IMR-90 (cell line): ENCODE results near the gene ACSL3. TPM values are rescaled to one million over a fixed set of nuclear protein-coding genes. Genes with fewer than 3 reads are reported as not detected.
A peak's percentile ranks its signal among the peaks of the same experiment; 100 is the strongest.

Source experiments
- ATAC-seq: fragments of 200-7000 bp; cut with Tn5 transposase; 2 replicates; pipeline ENCODE4 v1.9.1; 2020; ENCODE audit warnings: low read depth, mild to moderate bottlenecking, moderate library complexity
- Bru-seq: library from RNA; stranded (reverse); fragments of 400-500 nt; gene quantifications from one replicate; lab custom pipeline; 2021; lab: Mats Ljungman, UMichigan
- BruChase-seq, 2 experiments: library from RNA; stranded (reverse); fragments of 400-500 nt; gene quantifications; one replicate each; lab custom pipeline; 2021; lab: Mats Ljungman, UMichigan
- BruUV-seq: library from RNA; stranded (reverse); fragments of 400-500 nt; replicated peaks from 2 replicates; lab custom pipeline; 2021; lab: Mats Ljungman, UMichigan
- CTCF ChIA-PET: fragments of 300-600 bp; formaldehyde crosslinking; extraction: SDS; loops from one replicate; lab custom pipeline; 2021; ENCODE audit warnings: antibody characterized with exemption; lab: Yijun Ruan, JAX
- POLR2A ChIA-PET: fragments of 300-600 bp; sonication (Branson Sonifier 250); formaldehyde crosslinking; loops from one replicate; lab custom pipeline; 2022; ENCODE audit warnings: antibody characterized with exemption; ENCODE audit not compliant: unreplicated experiment; lab: Charles Lee
- DNase-seq: peaks from one replicate; pipeline ENCODE4 v3.0.0; 2013
- H2AFZ ChIP-seq: replicated peaks from 2 replicates; pipeline ENCODE3; 2013; ENCODE audit warnings: low read length, mild to moderate bottlenecking; ENCODE audit not compliant: poor library complexity
- H2AK5ac ChIP-seq: 2 replicates; pipeline ENCODE4 v1.6.1; 2013; ENCODE audit warnings: low read depth, low read length, inconsistent platforms
- H2AK9ac ChIP-seq: replicated peaks from 2 replicates; pipeline ENCODE3; 2013; ENCODE audit warnings: mild to moderate bottlenecking, low read depth, low read length, moderate library complexity; ENCODE audit not compliant: poor library complexity
- H2BK120ac ChIP-seq: 2 replicates; pipeline ENCODE4 v1.6.1; 2013; ENCODE audit warnings: low read depth, low read length, inconsistent platforms
- H2BK15ac ChIP-seq: 3 replicates; pipeline ENCODE4 v1.6.1; 2013; ENCODE audit warnings: low read depth, low read length, inconsistent platforms
- H2BK20ac ChIP-seq: 2 replicates; pipeline ENCODE4 v1.6.1; 2013; ENCODE audit warnings: low read depth, mild to moderate bottlenecking, inconsistent platforms, low read length, moderate library complexity
- H2BK5ac ChIP-seq: 2 replicates; pipeline ENCODE4 v1.6.1; 2013; ENCODE audit warnings: mild to moderate bottlenecking, low read depth, low read length, inconsistent platforms; ENCODE audit not compliant: poor library complexity, severe bottlenecking
- H3K14ac ChIP-seq: replicated peaks from 2 replicates; pipeline ENCODE4 v1.6.1; 2013; ENCODE audit warnings: low read depth, low read length, inconsistent platforms
- H3K18ac ChIP-seq: 2 replicates; pipeline ENCODE4 v1.6.1; 2013; ENCODE audit warnings: low read depth, low read length, control low read depth
- H3K23ac ChIP-seq: 2 replicates; pipeline ENCODE4 v1.6.1; 2013; ENCODE audit warnings: low read depth, low read length, inconsistent platforms
- H3K27ac ChIP-seq: 2 replicates; pipeline ENCODE4 v1.5.1; 2013; ENCODE audit warnings: mild to moderate bottlenecking, control low read depth, low read length; ENCODE audit not compliant: insufficient read depth
- H3K27me3 ChIP-seq: 2 replicates; pipeline ENCODE4 v1.6.1; 2013; ENCODE audit warnings: low read length; ENCODE audit not compliant: control insufficient read depth, insufficient read depth
- H3K36me3 ChIP-seq: 2 replicates; pipeline ENCODE4 v1.6.1; 2013; ENCODE audit warnings: low read length, mixed read lengths; ENCODE audit not compliant: control insufficient read depth, insufficient read depth
- H3K4ac ChIP-seq: 2 replicates; pipeline ENCODE4 v1.6.1; 2013; ENCODE audit warnings: low read depth, low read length, inconsistent platforms
- H3K4me1 ChIP-seq: 2 replicates; pipeline ENCODE4 v1.6.1; 2013; ENCODE audit warnings: low read length, mixed read lengths; ENCODE audit not compliant: control insufficient read depth, insufficient read depth
- H3K4me2 ChIP-seq: 2 replicates; pipeline ENCODE4 v1.6.1; 2013; ENCODE audit warnings: low read depth, mild to moderate bottlenecking, control low read depth, low read length, moderate library complexity
- H3K4me3 ChIP-seq: 2 replicates; pipeline ENCODE4 v1.5.1; 2013; ENCODE audit warnings: low read depth, mild to moderate bottlenecking, control low read depth, low read length, moderate library complexity; ENCODE audit not compliant: insufficient read depth
- H3K56ac ChIP-seq: 2 replicates; pipeline ENCODE4 v1.6.1; 2013; ENCODE audit warnings: low read length, inconsistent platforms; ENCODE audit not compliant: insufficient read depth; ENCODE audit errors: extremely low read depth
- H3K79me1 ChIP-seq, 2 experiments: 2 replicates each; pipeline ENCODE4 v1.6.1; 2013; ENCODE audit warnings: low read length in 2 of 2, inconsistent platforms in 1 of 2, low read depth in 1 of 2
- H3K9ac ChIP-seq: 2 replicates; pipeline ENCODE4 v1.6.1; 2013; ENCODE audit warnings: low read depth, low read length, control low read depth
- H3K9me1 ChIP-seq: 2 replicates; pipeline ENCODE4 v1.6.1; 2013; ENCODE audit warnings: low read length, inconsistent platforms; ENCODE audit not compliant: insufficient read depth
- H3K9me3 ChIP-seq: 2 replicates; pipeline ENCODE4 v1.6.1; 2013; ENCODE audit warnings: low read length; ENCODE audit not compliant: control insufficient read depth, insufficient read depth
- H4K20me1 ChIP-seq: 2 replicates; pipeline ENCODE4 v1.6.1; 2013; ENCODE audit warnings: low read length, inconsistent platforms; ENCODE audit not compliant: insufficient read depth
- H4K5ac ChIP-seq: 2 replicates; pipeline ENCODE4 v1.6.1; 2013; ENCODE audit warnings: mild to moderate bottlenecking, low read depth, low read length, control low read depth
- H4K8ac ChIP-seq, 2 experiments: 2 replicates each; pipeline ENCODE4 v1.6.1; 2013; ENCODE audit warnings: low read depth in 2 of 2, low read length in 2 of 2, control low read depth in 1 of 2, inconsistent platforms in 1 of 2
- H4K91ac ChIP-seq: 2 replicates; pipeline ENCODE4 v1.6.1; 2013; ENCODE audit warnings: low read depth, low read length, inconsistent platforms; ENCODE audit not compliant: insufficient read depth
- BHLHE40 ChIP-seq: fragments of 150-350 bp; IDR thresholded peaks from 2 replicates; pipeline ENCODE4 v1.6.1; 2016; ENCODE audit warnings: mild to moderate bottlenecking, low read depth, low read length
- CEBPB ChIP-seq: IDR thresholded peaks from 2 replicates; pipeline ENCODE4 v1.6.1; 2012; ENCODE audit warnings: low read depth, low read length, improper control_type of control experiment
- FOS ChIP-seq: fragments of 150-350 bp; IDR thresholded peaks from 2 replicates; pipeline ENCODE4 v1.6.1; 2016; ENCODE audit warnings: low read depth, low read length
- MAFK ChIP-seq: IDR thresholded peaks from 2 replicates; pipeline ENCODE4 v1.6.1; 2012; ENCODE audit warnings: low read depth, low read length, improper control_type of control experiment
- MAZ ChIP-seq: IDR thresholded peaks from 2 replicates; pipeline ENCODE4 v1.6.1; 2012; ENCODE audit warnings: low read depth, mild to moderate bottlenecking, low read length, improper control_type of control experiment, moderate library complexity, borderline replicate concordance
- MXI1 ChIP-seq: IDR thresholded peaks from 2 replicates; pipeline ENCODE4 v1.6.1; 2012; ENCODE audit warnings: low read depth, mild to moderate bottlenecking, low read length, moderate library complexity, borderline replicate concordance
- NFE2L2 ChIP-seq: fragments of 150-350 bp; IDR thresholded peaks from 2 replicates; pipeline ENCODE4 v1.6.1; 2016; ENCODE audit warnings: low read depth, mild to moderate bottlenecking, low read length
- RAD21 ChIP-seq: IDR thresholded peaks from 2 replicates; pipeline ENCODE4 v1.6.1; 2012; ENCODE audit warnings: low read length, improper control_type of control experiment
- RCOR1 ChIP-seq: IDR thresholded peaks from 2 replicates; pipeline ENCODE4 v1.6.1; 2012; ENCODE audit warnings: mild to moderate bottlenecking, low read length, improper control_type of control experiment; ENCODE audit not compliant: insufficient replicate concordance
- SMC3 ChIP-seq: fragments of 150-350 bp; IDR thresholded peaks from 2 replicates; pipeline ENCODE4 v1.6.1; 2016; ENCODE audit warnings: low read depth, mild to moderate bottlenecking, antibody characterized with exemption, low read length, moderate library complexity
- WGBS, 2 experiments: methylation state at CpG; one replicate each; pipeline versions ENCODE4 v1.1.5 to v1.1.7; 2013; ENCODE audit warnings: missing lambda C conversion rate in 2 of 2; ENCODE audit not compliant: insufficient read length in 1 of 2; ENCODE audit errors: extremely low coverage in 2 of 2; 5-methylcytosine and 5-hydroxymethylcytosine counted together
- dilution Hi-C: fragments of 300-500 bp; cut with HindIII; formaldehyde crosslinking; loops from one replicate; pipeline ENCODE4 v1.14.3; 2018; ENCODE audit warnings: low sequenced_read_pairs; ENCODE audit not compliant: unreplicated experiment
- in situ Hi-C: fragments of 300-500 bp; cut with MboI; formaldehyde crosslinking; loops from 3 replicates; pipeline ENCODE4 v1.14.3; 2019; ENCODE audit warnings: low sequenced_read_pairs, inconsistent platforms, mixed read lengths
- intact Hi-C: fragments of 100-400 bp; cut with micrococcal nuclease; formaldehyde crosslinking; loops from 2 replicates; pipeline ENCODE4 v1.10.0; 2022
- long read RNA-seq: library from polyadenylated mRNA; unstranded; transcript quantifications from one replicate; pipeline ENCODE4 v2.0.0, GENCODE V29; 2021; ENCODE audit not compliant: unreplicated experiment
- polyA plus RNA-seq, 3 experiments: library from polyadenylated mRNA; depleted of rRNA; stranded (reverse); fragments of >200 nt; gene quantifications; 2 replicates each; pipeline ENCODE4 v1.2.3, GENCODE V29; 2012; ENCODE audit warnings: low replicate concordance in 1 of 3
- total RNA-seq: library from RNA; depleted of rRNA; stranded (reverse); fragments of >200 nt; gene quantifications from 2 replicates; pipeline ENCODE4 v1.2.3, GENCODE V29; 2012; rRNA removed
- TF ChIP-seq, protein P1 (sequence below): conservative IDR thresholded peaks from 2 replicates; pipeline ENCODE4 v1.5.1; 2012; ENCODE audit warnings: mild to moderate bottlenecking, low read depth, low read length, improper control_type of control experiment
- TF ChIP-seq, protein P2 (sequence below): fragments of 150-350 bp; IDR thresholded peaks from 2 replicates; pipeline ENCODE4 v1.6.1; 2017; ENCODE audit warnings: mild to moderate bottlenecking, antibody characterized with exemption, low read length, low read depth

Gene ACSL3
- 84.2 and 96.4 TPM in 2 replicates for total RNA-seq
- 29.2 and 31.0 TPM in 2 replicates for polyA plus RNA-seq (2012; rRNA removed)
- 15.5 and 19.7 TPM in 2 replicates for polyA plus RNA-seq (2012; cell fraction: cytosol; rRNA removed)
- polyA plus RNA-seq (2012; cell fraction: nucleus; rRNA removed; ENCODE audit: low replicate concordance) = 8.8 and 31.8 TPM in 2 replicates
- Bru-seq, nascent RNA = percentile 95 among the genes with signal in this experiment
- BruChase-seq, experiment 1, labeled RNA remaining after a 6-hour chase = percentile 88 among the genes with signal in this experiment
- percentile 88 among the genes with signal in this experiment for BruChase-seq, experiment 2, labeled RNA remaining after a 2-hour chase
- long read RNA-seq, full-length matches to known transcripts = 163 of 200 reads
- long read RNA-seq, partial matches to known transcripts = 17 of 200 reads
- long read RNA-seq, other reads (novel, unspliced or antisense) = 20 of 200 reads

DNA sequence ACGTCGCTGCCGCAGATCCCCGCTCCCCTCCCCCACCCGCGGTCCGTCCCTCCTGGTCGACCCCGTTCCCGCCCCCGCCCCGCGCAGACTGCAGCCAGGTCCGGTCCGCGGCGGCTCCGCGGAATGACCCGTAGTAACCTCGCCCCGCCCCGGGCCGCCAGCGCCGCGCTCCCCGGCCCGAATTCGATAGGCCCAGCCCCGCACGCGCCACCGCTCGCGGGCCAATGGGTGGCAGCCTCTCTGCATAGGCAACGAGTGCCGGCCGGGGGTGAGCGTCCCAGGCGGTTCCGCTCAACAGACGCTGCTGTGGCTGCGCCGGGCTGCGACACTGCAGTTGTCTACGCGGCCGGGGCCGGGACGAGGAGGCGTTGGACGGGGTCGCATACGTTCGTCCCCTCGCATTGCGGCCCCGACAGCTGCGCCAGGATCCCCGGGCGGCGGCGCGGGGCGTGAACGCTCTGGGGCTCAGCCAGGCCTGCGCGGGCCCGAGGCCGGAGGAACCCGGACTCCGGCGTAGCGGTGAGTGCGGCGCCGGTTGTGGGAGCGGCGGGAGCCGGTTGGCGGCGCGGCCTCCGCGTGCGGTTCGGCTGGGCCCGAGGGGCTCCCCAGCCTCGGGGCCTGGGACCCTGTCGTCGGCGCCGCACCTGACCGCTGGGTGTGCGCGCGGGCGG, at the start of gene ACSL3:
Gene ACSL3, plus strand, starts transcription at position 297 of the 671 bp plus-strand sequence. CDS start 47,737 bp downstream, outside the sequence.
- H4K91ac ChIP-seq = peak within 1 kb of the TSS; percentile 64; the same call in 1 of the 2 replicates
- DNase-seq (peak; percentile 89), ATAC-seq (peak; percentile 97)
- peak within 1 kb of the TSS; percentile 98 for H3K4me3 ChIP-seq
- CTCF ChIA-PET = interaction anchor here (0.8 to 2.4 kb wide), 8 partner anchors 17 to 170 kb away, joined by 3 to 15 read pairs (median 6); no protein-coding TSS in a partner anchor
- peaks cover 0 to 40% of the 10 kb centered on the region in 2 experiments; a peak in 2 of 4 replicates for H3K79me1 ChIP-seq
- H3K9me1 ChIP-seq = peaks cover 8% of the 10 kb centered on the region
- peak within 1 kb of the TSS; percentile 39 for H2BK120ac ChIP-seq
- H3K36me3 ChIP-seq = no peaks in the 10 kb centered on the region
- peak within 1 kb of the TSS; percentile 95 for H2AFZ ChIP-seq
- 0% methylated on average over 65 of the region's 99 CpGs; no CpG with 5 or more reads in 1 of the 2 experiments for WGBS, 2 experiments
- H2BK20ac ChIP-seq = peak within 1 kb of the TSS; percentile 20; the same call in 1 of the 2 replicates
- intact Hi-C loops = loop anchor here (1.0 to 5.0 kb wide), 4 partner anchors 17 to 169 kb away; no protein-coding TSS in a partner anchor
- H3K4ac ChIP-seq = peak within 1 kb of the TSS; percentile 75
- dilution Hi-C loops = no loop called here
- H3K9me3 ChIP-seq = no peaks in the 10 kb centered on the region
- POLR2A ChIA-PET = interaction anchor here (0.6 kb wide), 5 partner anchors 9 to 149 kb away, joined by 3 to 8 read pairs (median 3); no protein-coding TSS in a partner anchor
- peak within 1 kb of the TSS; percentile 83; the same call in 2 of the 3 replicates for H2BK15ac ChIP-seq
- H3K14ac ChIP-seq = peak within 1 kb of the TSS; percentile 95
- no peaks in the 10 kb centered on the region for H3K27me3 ChIP-seq
- H3K23ac ChIP-seq = peak within 1 kb of the TSS; percentile 89
- no TSS peak for BruUV-seq
- H4K8ac ChIP-seq = peak within 1 kb of the TSS; percentile 23 to 39; a peak in 2 of 4 replicates
- peak within 1 kb of the TSS; percentile 94 for H3K27ac ChIP-seq
- peaks cover 44% of the 10 kb centered on the region for H4K20me1 ChIP-seq
- H2AK9ac ChIP-seq = peak within 1 kb of the TSS; percentile 95
- in situ Hi-C loops = loop anchor here (5.0 kb wide), 1 partner anchor 154 kb away; no protein-coding TSS in a partner anchor
- peak within 1 kb of the TSS; percentile 92 for H2BK5ac ChIP-seq
- peak within 1 kb of the TSS; percentile 85 for H2AK5ac ChIP-seq
- H4K5ac ChIP-seq = 0 out of 2 replicates have a peak within 1 kb of the TSS, but pooled peaks have one; percentile 1
- peaks cover 10% of the 10 kb centered on the region for H3K4me1 ChIP-seq
- peak within 1 kb of the TSS; percentile 76 for H3K18ac ChIP-seq
- H3K9ac ChIP-seq = peak within 1 kb of the TSS; percentile 97
- peak within 1 kb of the TSS; percentile 75 for H3K4me2 ChIP-seq
- peak within 1 kb of the TSS; percentile 60 for H3K56ac ChIP-seq
- no peak for TF ChIP-seq RCOR1
- no peak for TF ChIP-seq FOS
- no peak for TF ChIP-seq MAFK
- no peak; the same call in 1 of the 2 replicates for TF ChIP-seq RAD21
- TF ChIP-seq, protein P1, sequence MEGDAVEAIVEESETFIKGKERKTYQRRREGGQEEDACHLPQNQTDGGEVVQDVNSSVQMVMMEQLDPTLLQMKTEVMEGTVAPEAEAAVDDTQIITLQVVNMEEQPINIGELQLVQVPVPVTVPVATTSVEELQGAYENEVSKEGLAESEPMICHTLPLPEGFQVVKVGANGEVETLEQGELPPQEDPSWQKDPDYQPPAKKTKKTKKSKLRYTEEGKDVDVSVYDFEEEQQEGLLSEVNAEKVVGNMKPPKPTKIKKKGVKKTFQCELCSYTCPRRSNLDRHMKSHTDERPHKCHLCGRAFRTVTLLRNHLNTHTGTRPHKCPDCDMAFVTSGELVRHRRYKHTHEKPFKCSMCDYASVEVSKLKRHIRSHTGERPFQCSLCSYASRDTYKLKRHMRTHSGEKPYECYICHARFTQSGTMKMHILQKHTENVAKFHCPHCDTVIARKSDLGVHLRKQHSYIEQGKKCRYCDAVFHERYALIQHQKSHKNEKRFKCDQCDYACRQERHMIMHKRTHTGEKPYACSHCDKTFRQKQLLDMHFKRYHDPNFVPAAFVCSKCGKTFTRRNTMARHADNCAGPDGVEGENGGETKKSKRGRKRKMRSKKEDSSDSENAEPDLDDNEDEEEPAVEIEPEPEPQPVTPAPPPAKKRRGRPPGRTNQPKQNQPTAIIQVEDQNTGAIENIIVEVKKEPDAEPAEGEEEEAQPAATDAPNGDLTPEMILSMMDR = 0 out of 2 replicates have a peak, but pooled peaks have one; percentile 7
- TF ChIP-seq MAZ = peak; percentile 62; the same call in 1 of the 2 replicates
- TF ChIP-seq BHLHE40 = peak; percentile 88
- TF ChIP-seq NFE2L2 = no peak
- TF ChIP-seq CEBPB = no peak
- TF ChIP-seq MXI1 = peak; percentile 43; the same call in 1 of the 2 replicates
- TF ChIP-seq, protein P2, sequence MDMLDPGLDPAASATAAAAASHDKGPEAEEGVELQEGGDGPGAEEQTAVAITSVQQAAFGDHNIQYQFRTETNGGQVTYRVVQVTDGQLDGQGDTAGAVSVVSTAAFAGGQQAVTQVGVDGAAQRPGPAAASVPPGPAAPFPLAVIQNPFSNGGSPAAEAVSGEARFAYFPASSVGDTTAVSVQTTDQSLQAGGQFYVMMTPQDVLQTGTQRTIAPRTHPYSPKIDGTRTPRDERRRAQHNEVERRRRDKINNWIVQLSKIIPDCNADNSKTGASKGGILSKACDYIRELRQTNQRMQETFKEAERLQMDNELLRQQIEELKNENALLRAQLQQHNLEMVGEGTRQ = peak; percentile 95
- TF ChIP-seq SMC3 = no peak
